Measurements from ENCODE around the gene GUCY1A2.

The GUCY1A2 gene

GRCh38 chr11:106702805-106703204, 315.5 kb downstream of the GUCY1A2 start:
- H2BK15ac ChIP-seq (ENCODE audit: low read length) = no peak overlapping the region
- no peak overlapping the region for H2AFZ ChIP-seq (ENCODE audit: low read length)
- H3K4me2 ChIP-seq (ENCODE audit: insufficient read depth, low read length, poor library complexity, severe bottlenecking) = no peak overlapping the region
- no peaks in the 10 kb centered on the region for H3K9me3 ChIP-seq (replicated peaks in 1 of 2; ENCODE audit: control insufficient read depth in 2 of 2, insufficient read depth in 1 of 2, low read depth in 1 of 2, low read length in 2 of 2)
- no peak overlapping the region for H2BK5ac ChIP-seq (ENCODE audit: low read length)
- H4K8ac ChIP-seq (ENCODE audit: low read depth, low read length) = no peak overlapping the region
- no peak overlapping the region for H4K91ac ChIP-seq (ENCODE audit: low read depth, low read length, poor library complexity)
- H2BK120ac ChIP-seq (ENCODE audit: low read depth, low read length) = no peak overlapping the region
- H3K27me3 ChIP-seq (ENCODE audit: control insufficient read depth in 3 of 3, insufficient read depth in 3 of 3, low read depth in 1 of 3, low read length in 3 of 3) = no peaks in the 10 kb centered on the region
- no peak overlapping the region for H2AK5ac ChIP-seq (ENCODE audit: low read depth, low read length)
- WGBS, 2 donors (ENCODE audit: extremely low coverage in 2 of 2, insufficient read length in 2 of 2, insufficient replicate concordance in 1 of 2) = no CpG with 5 or more reads among the region's 3 CpGs
- no peaks in the 10 kb centered on the region for H3K79me1 ChIP-seq (ENCODE audit: low read depth, low read length)
- H3K36me3 ChIP-seq (replicated peaks in 1 of 2; ENCODE audit: control insufficient read depth in 2 of 2, insufficient read depth in 2 of 2, low read length in 2 of 2) = no peaks in the 10 kb centered on the region
- no peak overlapping the region for H3K4ac ChIP-seq (ENCODE audit: low read length)
- no peak overlapping the region for H3K9ac ChIP-seq (ENCODE audit: low read depth, low read length, poor library complexity)
- H2BK12ac ChIP-seq (ENCODE audit: low read length) = no peak overlapping the region
- H3K18ac ChIP-seq (ENCODE audit: low read length) = no peak overlapping the region
- no peak overlapping the region for H3K23ac ChIP-seq (ENCODE audit: low read depth, low read length, poor library complexity)
- no peak for DNase-seq (ENCODE audit: low spot score)
- no peak overlapping the region for H3K4me3 ChIP-seq (ENCODE audit: low read length in 2 of 2)
- H3K4me1 ChIP-seq (ENCODE audit: control insufficient read depth in 2 of 2, insufficient read depth in 1 of 2, low read depth in 1 of 2, low read length in 2 of 2) = no peaks in the 10 kb centered on the region
- no peak overlapping the region for H3K27ac ChIP-seq (replicated peaks; ENCODE audit: low read length)
- H3K14ac ChIP-seq (ENCODE audit: low read length) = no peak overlapping the region

DNA sequence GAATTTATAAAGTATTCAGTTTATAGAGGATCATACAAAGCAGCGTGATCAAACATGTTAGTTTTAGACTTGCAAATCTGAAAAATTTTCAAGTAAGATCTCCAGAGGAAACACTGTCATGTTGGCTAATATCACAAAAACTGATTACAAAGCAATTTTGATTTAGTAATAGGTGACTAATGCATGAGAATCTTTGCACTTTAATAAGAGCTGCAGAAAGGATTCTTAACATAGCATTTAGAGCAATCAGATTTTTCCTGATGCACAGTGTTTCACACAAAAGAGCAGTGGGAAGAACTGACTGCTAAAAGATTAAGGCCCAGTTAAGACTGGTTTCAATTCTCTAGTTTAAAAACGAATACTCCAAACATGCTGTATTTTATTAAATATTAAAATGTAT, 321.2 kb downstream of the GUCY1A2 start:
- Histone ChIP-seq H2BK120ac (ENCODE audit: low read depth, low read length) (no peak overlapping the region), H3K9me3 (replicated peaks in 1 of 2; ENCODE audit: control insufficient read depth in 2 of 2, insufficient read depth in 1 of 2, low read depth in 1 of 2, low read length in 2 of 2) (no peaks in the 10 kb centered on the region), H2BK15ac (ENCODE audit: low read length) (no peak overlapping the region), H3K4me2 (ENCODE audit: insufficient read depth, low read length, poor library complexity, severe bottlenecking) (no peak overlapping the region), H2BK5ac (ENCODE audit: low read length) (no peak overlapping the region), H3K27me3 (ENCODE audit: control insufficient read depth in 3 of 3, insufficient read depth in 3 of 3, low read depth in 1 of 3, low read length in 3 of 3) (no peaks in the 10 kb centered on the region), H3K4me1 (ENCODE audit: control insufficient read depth in 2 of 2, insufficient read depth in 1 of 2, low read depth in 1 of 2, low read length in 2 of 2) (no peaks in the 10 kb centered on the region), H3K36me3 (replicated peaks in 1 of 2; ENCODE audit: control insufficient read depth in 2 of 2, insufficient read depth in 2 of 2, low read length in 2 of 2) (no peaks in the 10 kb centered on the region), H3K4me3 (ENCODE audit: low read length in 2 of 2) (no peak overlapping the region), H3K79me1 (ENCODE audit: low read depth, low read length) (no peaks in the 10 kb centered on the region), H3K14ac (ENCODE audit: low read length) (no peak overlapping the region), H3K23ac (ENCODE audit: low read depth, low read length, poor library complexity) (no peak overlapping the region), H3K4ac (ENCODE audit: low read length) (no peak overlapping the region), H2BK12ac (ENCODE audit: low read length) (no peak overlapping the region), H2AK5ac (ENCODE audit: low read depth, low read length) (no peak overlapping the region), H2AFZ (ENCODE audit: low read length) (no peak overlapping the region), H3K18ac (ENCODE audit: low read length) (no peak overlapping the region), H4K8ac (ENCODE audit: low read depth, low read length) (no peak overlapping the region), H3K9ac (ENCODE audit: low read depth, low read length, poor library complexity) (no peak overlapping the region), H3K27ac (replicated peaks; ENCODE audit: low read length) (no peak overlapping the region), H4K91ac (ENCODE audit: low read depth, low read length, poor library complexity) (no peak overlapping the region)
- no CpG with 5 or more reads among the region's 2 CpGs for WGBS, 2 donors (ENCODE audit: extremely low coverage in 2 of 2, insufficient read length in 2 of 2, insufficient replicate concordance in 1 of 2)
- DNase-seq (ENCODE audit: low spot score) = no peak

GRCh38 chr11:106695506-106695905, 322.8 kb downstream of the GUCY1A2 start:
- H2BK120ac ChIP-seq (ENCODE audit: low read depth, low read length) = no peak overlapping the region
- H3K14ac ChIP-seq (ENCODE audit: low read length) = no peak overlapping the region
- no peak overlapping the region for H3K4me3 ChIP-seq (ENCODE audit: low read length in 2 of 2)
- no CpG with 5 or more reads among the region's 2 CpGs for WGBS, 2 donors (ENCODE audit: extremely low coverage in 2 of 2, insufficient read length in 2 of 2, insufficient replicate concordance in 1 of 2)
- no peak overlapping the region for H2BK12ac ChIP-seq (ENCODE audit: low read length)
- H4K91ac ChIP-seq (ENCODE audit: low read depth, low read length, poor library complexity) = no peak overlapping the region
- H3K18ac ChIP-seq (ENCODE audit: low read length) = no peak overlapping the region
- no peaks in the 10 kb centered on the region for H3K4me1 ChIP-seq (ENCODE audit: control insufficient read depth in 2 of 2, insufficient read depth in 1 of 2, low read depth in 1 of 2, low read length in 2 of 2)
- no peak overlapping the region for H2AK5ac ChIP-seq (ENCODE audit: low read depth, low read length)
- H3K9ac ChIP-seq (ENCODE audit: low read depth, low read length, poor library complexity) = no peak overlapping the region
- no peak overlapping the region for H4K8ac ChIP-seq (ENCODE audit: low read depth, low read length)
- no peak overlapping the region for H2BK5ac ChIP-seq (ENCODE audit: low read length)
- DNase-seq (ENCODE audit: low spot score) = no peak
- H3K9me3 ChIP-seq (replicated peaks in 1 of 2; ENCODE audit: control insufficient read depth in 2 of 2, insufficient read depth in 1 of 2, low read depth in 1 of 2, low read length in 2 of 2) = no peaks in the 10 kb centered on the region
- H3K4me2 ChIP-seq (ENCODE audit: insufficient read depth, low read length, poor library complexity, severe bottlenecking) = no peak overlapping the region
- H2AFZ ChIP-seq (ENCODE audit: low read length) = no peak overlapping the region
- H3K27ac ChIP-seq (replicated peaks; ENCODE audit: low read length) = no peak overlapping the region
- no peak overlapping the region for H2BK15ac ChIP-seq (ENCODE audit: low read length)
- no peak overlapping the region for H3K4ac ChIP-seq (ENCODE audit: low read length)
- no peaks in the 10 kb centered on the region for H3K79me1 ChIP-seq (ENCODE audit: low read depth, low read length)
- H3K27me3 ChIP-seq (ENCODE audit: control insufficient read depth in 3 of 3, insufficient read depth in 3 of 3, low read depth in 1 of 3, low read length in 3 of 3) = no peaks in the 10 kb centered on the region
- no peaks in the 10 kb centered on the region for H3K36me3 ChIP-seq (replicated peaks in 1 of 2; ENCODE audit: control insufficient read depth in 2 of 2, insufficient read depth in 2 of 2, low read length in 2 of 2)
- H3K23ac ChIP-seq (ENCODE audit: low read depth, low read length, poor library complexity) = no peak overlapping the region

- no CpG with 5 or more reads among the region's 5 CpGs for WGBS, 2 donors (ENCODE audit: extremely low coverage in 2 of 2, insufficient read length in 2 of 2, insufficient replicate concordance in 1 of 2)
Observed at GRCh38 chr11:106694501-106694900, 323.8 kb downstream of the GUCY1A2 start.

More at GRCh38 chr11:106694501-106694900, 323.8 kb downstream of the GUCY1A2 start:
- H3K36me3 ChIP-seq (replicated peaks in 1 of 2; ENCODE audit: control insufficient read depth in 2 of 2, insufficient read depth in 2 of 2, low read length in 2 of 2) = no peaks in the 10 kb centered on the region
- no peak for DNase-seq (ENCODE audit: low spot score)
- no peak overlapping the region for H2AK5ac ChIP-seq (ENCODE audit: low read depth, low read length)
- H3K18ac ChIP-seq (ENCODE audit: low read length) = no peak overlapping the region
- H2BK120ac ChIP-seq (ENCODE audit: low read depth, low read length) = no peak overlapping the region
- H3K4me1 ChIP-seq (ENCODE audit: control insufficient read depth in 2 of 2, insufficient read depth in 1 of 2, low read depth in 1 of 2, low read length in 2 of 2) = no peaks in the 10 kb centered on the region
- H3K4me3 ChIP-seq (ENCODE audit: low read length in 2 of 2) = no peak overlapping the region
- no peak overlapping the region for H2BK15ac ChIP-seq (ENCODE audit: low read length)
- H3K27ac ChIP-seq (replicated peaks; ENCODE audit: low read length) = no peak overlapping the region
- H4K91ac ChIP-seq (ENCODE audit: low read depth, low read length, poor library complexity) = no peak overlapping the region
- no peak overlapping the region for H4K8ac ChIP-seq (ENCODE audit: low read depth, low read length)
- no peak overlapping the region for H3K14ac ChIP-seq (ENCODE audit: low read length)
- no peak overlapping the region for H3K23ac ChIP-seq (ENCODE audit: low read depth, low read length, poor library complexity)
- no peaks in the 10 kb centered on the region for H3K79me1 ChIP-seq (ENCODE audit: low read depth, low read length)
- no peak overlapping the region for H3K4me2 ChIP-seq (ENCODE audit: insufficient read depth, low read length, poor library complexity, severe bottlenecking)
- H3K4ac ChIP-seq (ENCODE audit: low read length) = no peak overlapping the region
- H3K9me3 ChIP-seq (replicated peaks in 1 of 2; ENCODE audit: control insufficient read depth in 2 of 2, insufficient read depth in 1 of 2, low read depth in 1 of 2, low read length in 2 of 2) = no peaks in the 10 kb centered on the region
- no peak overlapping the region for H2BK5ac ChIP-seq (ENCODE audit: low read length)
- no peaks in the 10 kb centered on the region for H3K27me3 ChIP-seq (ENCODE audit: control insufficient read depth in 3 of 3, insufficient read depth in 3 of 3, low read depth in 1 of 3, low read length in 3 of 3)
- no peak overlapping the region for H3K9ac ChIP-seq (ENCODE audit: low read depth, low read length, poor library complexity)
- H2BK12ac ChIP-seq (ENCODE audit: low read length) = no peak overlapping the region
- no peak overlapping the region for H2AFZ ChIP-seq (ENCODE audit: low read length)
